ENCODE data around the gene HAND2. TPM values are rescaled to one million over a fixed set of nuclear protein-coding genes. Genes with fewer than 3 reads are reported as not detected.

HAND2 gene
- total RNA-seq, 4 donors from 2014 or later: 0.25 to 11.0 (median 4.1) TPM

- intact Hi-C loops (cut with DNase I; ENCODE audit: low total_unique reads): loop anchor here (10.0 kb wide), 1 partner anchor 617 kb away; no protein-coding TSS in a partner anchor
- no peak for TF ChIP-seq POLR2A (IDR thresholded peaks at IDR 0.05)
- TF ChIP-seq, protein P1, sequence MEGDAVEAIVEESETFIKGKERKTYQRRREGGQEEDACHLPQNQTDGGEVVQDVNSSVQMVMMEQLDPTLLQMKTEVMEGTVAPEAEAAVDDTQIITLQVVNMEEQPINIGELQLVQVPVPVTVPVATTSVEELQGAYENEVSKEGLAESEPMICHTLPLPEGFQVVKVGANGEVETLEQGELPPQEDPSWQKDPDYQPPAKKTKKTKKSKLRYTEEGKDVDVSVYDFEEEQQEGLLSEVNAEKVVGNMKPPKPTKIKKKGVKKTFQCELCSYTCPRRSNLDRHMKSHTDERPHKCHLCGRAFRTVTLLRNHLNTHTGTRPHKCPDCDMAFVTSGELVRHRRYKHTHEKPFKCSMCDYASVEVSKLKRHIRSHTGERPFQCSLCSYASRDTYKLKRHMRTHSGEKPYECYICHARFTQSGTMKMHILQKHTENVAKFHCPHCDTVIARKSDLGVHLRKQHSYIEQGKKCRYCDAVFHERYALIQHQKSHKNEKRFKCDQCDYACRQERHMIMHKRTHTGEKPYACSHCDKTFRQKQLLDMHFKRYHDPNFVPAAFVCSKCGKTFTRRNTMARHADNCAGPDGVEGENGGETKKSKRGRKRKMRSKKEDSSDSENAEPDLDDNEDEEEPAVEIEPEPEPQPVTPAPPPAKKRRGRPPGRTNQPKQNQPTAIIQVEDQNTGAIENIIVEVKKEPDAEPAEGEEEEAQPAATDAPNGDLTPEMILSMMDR (IDR thresholded peaks at IDR 0.05): no peak
- no peak overlapping the region for H3K4me3 ChIP-seq (ENCODE audit: low read depth, poor library complexity, severe bottlenecking)
- 61 to 66% methylated on average over 27 of the region's 27 CpGs for WGBS, 2 donors
- peak; percentile 9 to 82 for DNase-seq (ENCODE audit: low spot score in 2 of 2)
Observed at GRCh38 chr4:173507471-173508385, 22.3 kb downstream of the HAND2 start.

GRCh38 chr4:173506597-173507211, 23.3 kb downstream of the HAND2 start:
- TF ChIP-seq, protein P1 (IDR thresholded peaks at IDR 0.05): no peak
- no peak for TF ChIP-seq POLR2A (IDR thresholded peaks at IDR 0.05)
- peak in 1 of 2 donors; percentile 86 for DNase-seq (ENCODE audit: low spot score in 2 of 2)
- WGBS, 2 donors: 35 to 36% methylated on average over 34 to 35 of the region's 35 CpGs
- intact Hi-C loops (cut with DNase I; ENCODE audit: low total_unique reads): loop anchor here (10.0 kb wide), 1 partner anchor 618 kb away; no protein-coding TSS in a partner anchor
- H3K4me3 ChIP-seq (ENCODE audit: low read depth, poor library complexity, severe bottlenecking): no peak overlapping the region

- intact Hi-C loops (cut with DNase I; ENCODE audit: low total_unique reads): loop anchor here (10.0 kb wide), 1 partner anchor 619 kb away; no protein-coding TSS in a partner anchor
- TF ChIP-seq, protein P1 (IDR thresholded peaks at IDR 0.05): no peak
- no peak for TF ChIP-seq POLR2A (IDR thresholded peaks at IDR 0.05)
- peak in 1 of 2 donors; percentile 92 for DNase-seq (ENCODE audit: low spot score in 2 of 2)
- WGBS, 2 donors: 29% methylated on average over 9 of the region's 9 CpGs
- no peak overlapping the region for H3K4me3 ChIP-seq (ENCODE audit: low read depth, poor library complexity, severe bottlenecking)
Observed at GRCh38 chr4:173505924-173506518, 24.0 kb downstream of the HAND2 start.

GRCh38 chr4:173504181-173504503, 25.9 kb downstream of the HAND2 start:
- intact Hi-C loops (cut with DNase I; ENCODE audit: low total_unique reads): loop anchor here (10.0 kb wide), 1 partner anchor 621 kb away; no protein-coding TSS in a partner anchor
- TF ChIP-seq, protein P1 (IDR thresholded peaks at IDR 0.05): no peak
- TF ChIP-seq POLR2A (IDR thresholded peaks at IDR 0.05): no peak
- WGBS, 2 donors: 26 to 31% methylated on average over 7 of the region's 7 CpGs
- peak in 1 of 2 donors; percentile 58 for DNase-seq (ENCODE audit: low spot score in 2 of 2)
- no peak overlapping the region for H3K4me3 ChIP-seq (ENCODE audit: low read depth, poor library complexity, severe bottlenecking)

- WGBS, 2 donors: 47 to 48% methylated on average over 13 of the region's 13 CpGs
- no peak for TF ChIP-seq POLR2A (IDR thresholded peaks at IDR 0.05)
- TF ChIP-seq, protein P1 (IDR thresholded peaks at IDR 0.05): no peak
- intact Hi-C loops (cut with DNase I; ENCODE audit: low total_unique reads): loop anchor here (10.0 kb wide), 1 partner anchor 621 kb away; no protein-coding TSS in a partner anchor
- H3K4me3 ChIP-seq (ENCODE audit: low read depth, poor library complexity, severe bottlenecking): no peak overlapping the region
- no peak for DNase-seq (ENCODE audit: low spot score in 2 of 2)
Observed at GRCh38 chr4:173503330-173504180, 26.5 kb downstream of the HAND2 start.

Measured in lower leg skin (tissue), 4 donors.